GM12878 (cell line): ENCODE results near the gene INO80C. TPM values are rescaled to one million over a fixed set of nuclear protein-coding genes. Genes with fewer than 3 reads are reported as not detected.

Experiments
- CHD2 ChIP-seq: IDR thresholded peaks from 2 replicates; pipeline ENCODE4 v1.6.1; 2011; ENCODE audit warnings: low read depth, low read length, improper control_type of control experiment, borderline replicate concordance
- FOXK2 ChIP-seq: fragments of 450-650 bp; IDR thresholded peaks from 2 replicates; pipeline ENCODE4 v1.6.1; 2017; ENCODE audit warnings: mild to moderate bottlenecking, moderate library complexity
- HDAC2 ChIP-seq: fragments of 200-600 bp; sonication (generic); IDR thresholded peaks from 2 replicates; pipeline ENCODE4 v1.6.1; 2017
- IKZF2 ChIP-seq, 2 experiments: fragments of 450-650 bp; IDR thresholded peaks; 2 replicates each; pipeline ENCODE4 v1.6.1; 2017; ENCODE audit warnings: mild to moderate bottlenecking in 2 of 2, moderate library complexity in 2 of 2
- NR2C2 ChIP-seq: IDR thresholded peaks from 2 replicates; pipeline ENCODE4 v1.6.1; 2011; ENCODE audit warnings: borderline replicate concordance, low read depth; ENCODE audit not compliant: control insufficient read depth, insufficient read length
- RUNX3 ChIP-seq: IDR thresholded peaks from 2 replicates; pipeline ENCODE4 v1.6.1; 2012; ENCODE audit warnings: low read length, inconsistent platforms
- SP1 ChIP-seq: IDR thresholded peaks from one replicate; pipeline ENCODE4 v1.6.1; 2011; ENCODE audit warnings: low read depth, low read length
- SUPT20H ChIP-seq: IDR thresholded peaks from 2 replicates; pipeline ENCODE4 v1.6.1; 2011; ENCODE audit warnings: low read depth, mild to moderate bottlenecking, low read length, moderate library complexity, borderline replicate concordance; ENCODE audit not compliant: control insufficient read depth
- TCF12 ChIP-seq: IDR thresholded peaks from 2 replicates; pipeline ENCODE4 v1.6.1; 2011; ENCODE audit warnings: low read depth, mild to moderate bottlenecking, low read length
- TCF7 ChIP-seq: IDR thresholded peaks from 2 replicates; pipeline ENCODE4 v1.6.1; 2014; ENCODE audit warnings: antibody characterized with exemption, borderline replicate concordance
- ZNF217 ChIP-seq: fragments of 450-650 bp; IDR thresholded peaks from 2 replicates; pipeline ENCODE4 v1.6.1; 2017; ENCODE audit warnings: antibody characterized with exemption, mild to moderate bottlenecking
- polyA plus RNA-seq, 11 experiments: library from polyadenylated mRNA; depleted of rRNA in 4 of 11; unstranded in 6 of 11; stranded (reverse) in 5 of 11; fragments of >200 nt; fragmentation: Nextera tagmentation in 4 of 11; fragmentation: Illumina TruSeq in 1 of 11; extraction: Ambion mirVana in 4 of 11; extraction: Trizol in 1 of 11; gene quantifications; 1 replicate in 1 of 11; 2 replicates in 10 of 11; pipeline versions ENCODE4 v1.2.1 to v1.2.3, GENCODE V29; 2011 to 2016; ENCODE audit warnings: inconsistent platforms in 2 of 11, missing spikeins in 2 of 11, low read depth in 1 of 11
- total RNA-seq, 4 experiments: library from RNA; depleted of rRNA in 3 of 4; stranded (reverse); fragments of >200 nt in 3 of 4; fragmentation: Illumina TruSeq in 1 of 4; extraction: Trizol in 1 of 4; gene quantifications; 2 replicates each; pipeline versions ENCODE4 v1.2.1 to v1.2.3, GENCODE V29; 2013 to 2021
- TF ChIP-seq, protein P1 (sequence below): fragments of 450-650 bp; IDR thresholded peaks from 2 replicates; pipeline ENCODE4 v1.6.1; 2017; ENCODE audit warnings: mild to moderate bottlenecking, moderate library complexity
- TF ChIP-seq, protein P2 (sequence below): IDR thresholded peaks from 2 replicates; pipeline ENCODE4 v1.6.1; 2011; ENCODE audit warnings: low read depth, low read length, improper control_type of control experiment, borderline replicate concordance
- TF ChIP-seq, protein P3 (sequence below): IDR thresholded peaks from 2 replicates; pipeline ENCODE4 v1.6.1; 2012; ENCODE audit warnings: low read length, inconsistent platforms
- TF ChIP-seq, protein P4 (sequence below): IDR thresholded peaks from 2 replicates; pipeline ENCODE4 v1.6.1; 2012; ENCODE audit warnings: low read depth, low read length, improper control_type of control experiment
- TF ChIP-seq, protein P5 (sequence below): fragments of 450-650 bp; IDR thresholded peaks from 2 replicates; pipeline ENCODE4 v1.6.1; 2018; ENCODE audit warnings: borderline replicate concordance, mild to moderate bottlenecking; ENCODE audit not compliant: partially characterized antibody
- TF ChIP-seq, protein P6 (sequence below): fragments of 450-650 bp; IDR thresholded peaks from 2 replicates; pipeline ENCODE4 v1.6.1; 2016; ENCODE audit warnings: mild to moderate bottlenecking

INO80C gene
- total and polyA plus RNA-seq, 10 of the 15 experiments (the other 5 are each of a cell fraction or from before 2014, with no cell fraction given): 9.9 to 43.2 (median 30.1) TPM

DNA sequence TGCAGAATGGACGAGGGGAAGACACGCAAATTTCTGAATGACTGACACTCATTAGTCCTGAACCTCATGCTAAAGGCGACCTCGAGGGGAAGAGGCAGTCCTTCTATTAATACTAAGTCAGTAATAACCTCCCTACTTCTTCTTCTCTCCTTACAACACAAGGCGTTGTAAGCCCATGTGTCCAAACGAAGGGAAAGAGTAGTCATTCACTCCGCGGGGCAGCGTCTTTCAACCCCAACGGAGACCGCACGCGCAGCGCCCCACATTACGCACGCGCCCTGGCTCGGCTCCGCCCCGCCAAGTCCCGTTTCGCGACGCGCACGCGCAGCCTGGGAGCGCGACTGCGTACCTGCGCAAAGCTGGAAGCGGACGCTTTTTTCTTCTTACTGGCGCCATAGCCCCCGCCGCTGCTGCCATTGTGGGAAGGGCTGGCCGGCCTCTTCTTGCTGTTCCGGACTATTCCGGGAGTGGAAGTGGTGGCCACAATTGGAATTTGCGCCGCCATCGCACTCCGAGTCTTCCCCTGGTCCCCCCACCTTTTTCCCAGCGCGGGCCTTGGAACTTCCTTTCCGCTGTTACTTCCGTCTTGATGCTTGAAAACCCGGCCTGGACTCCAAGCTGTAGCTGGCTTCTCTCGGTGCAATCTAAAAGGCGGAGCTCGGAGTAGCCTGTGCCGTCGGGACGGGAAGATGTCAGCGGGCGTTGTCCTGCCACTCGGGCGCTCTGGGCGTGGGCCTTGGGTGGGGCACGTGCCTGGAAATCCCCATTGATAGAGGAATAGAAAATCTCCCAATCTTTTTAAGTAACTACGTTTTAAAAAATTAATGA is at the start of gene INO80C (continued):
- TF ChIP-seq, protein P1, sequence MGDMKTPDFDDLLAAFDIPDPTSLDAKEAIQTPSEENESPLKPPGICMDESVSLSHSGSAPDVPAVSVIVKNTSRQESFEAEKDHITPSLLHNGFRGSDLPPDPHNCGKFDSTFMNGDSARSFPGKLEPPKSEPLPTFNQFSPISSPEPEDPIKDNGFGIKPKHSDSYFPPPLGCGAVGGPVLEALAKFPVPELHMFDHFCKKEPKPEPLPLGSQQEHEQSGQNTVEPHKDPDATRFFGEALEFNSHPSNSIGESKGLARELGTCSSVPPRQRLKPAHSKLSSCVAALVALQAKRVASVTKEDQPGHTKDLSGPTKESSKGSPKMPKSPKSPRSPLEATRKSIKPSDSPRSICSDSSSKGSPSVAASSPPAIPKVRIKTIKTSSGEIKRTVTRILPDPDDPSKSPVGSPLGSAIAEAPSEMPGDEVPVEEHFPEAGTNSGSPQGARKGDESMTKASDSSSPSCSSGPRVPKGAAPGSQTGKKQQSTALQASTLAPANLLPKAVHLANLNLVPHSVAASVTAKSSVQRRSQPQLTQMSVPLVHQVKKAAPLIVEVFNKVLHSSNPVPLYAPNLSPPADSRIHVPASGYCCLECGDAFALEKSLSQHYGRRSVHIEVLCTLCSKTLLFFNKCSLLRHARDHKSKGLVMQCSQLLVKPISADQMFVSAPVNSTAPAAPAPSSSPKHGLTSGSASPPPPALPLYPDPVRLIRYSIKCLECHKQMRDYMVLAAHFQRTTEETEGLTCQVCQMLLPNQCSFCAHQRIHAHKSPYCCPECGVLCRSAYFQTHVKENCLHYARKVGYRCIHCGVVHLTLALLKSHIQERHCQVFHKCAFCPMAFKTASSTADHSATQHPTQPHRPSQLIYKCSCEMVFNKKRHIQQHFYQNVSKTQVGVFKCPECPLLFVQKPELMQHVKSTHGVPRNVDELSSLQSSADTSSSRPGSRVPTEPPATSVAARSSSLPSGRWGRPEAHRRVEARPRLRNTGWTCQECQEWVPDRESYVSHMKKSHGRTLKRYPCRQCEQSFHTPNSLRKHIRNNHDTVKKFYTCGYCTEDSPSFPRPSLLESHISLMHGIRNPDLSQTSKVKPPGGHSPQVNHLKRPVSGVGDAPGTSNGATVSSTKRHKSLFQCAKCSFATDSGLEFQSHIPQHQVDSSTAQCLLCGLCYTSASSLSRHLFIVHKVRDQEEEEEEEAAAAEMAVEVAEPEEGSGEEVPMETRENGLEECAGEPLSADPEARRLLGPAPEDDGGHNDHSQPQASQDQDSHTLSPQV: no peak
- TF ChIP-seq SUPT20H (no peak), SP1 (peak; percentile 100), TCF12 (peak; percentile 64), HDAC2 (no peak), CHD2 (peak; percentile 82), NR2C2 (no peak), FOXK2 (peak; percentile 82), IKZF2 (IDR thresholded peaks at IDR 0.05) (peak; percentile 92 to 95), RUNX3 (peak; percentile 64), TCF7 (peak; percentile 75), ZNF217 (peak; percentile 19; the same call in 1 of the 2 replicates)
- TF ChIP-seq, protein P2, sequence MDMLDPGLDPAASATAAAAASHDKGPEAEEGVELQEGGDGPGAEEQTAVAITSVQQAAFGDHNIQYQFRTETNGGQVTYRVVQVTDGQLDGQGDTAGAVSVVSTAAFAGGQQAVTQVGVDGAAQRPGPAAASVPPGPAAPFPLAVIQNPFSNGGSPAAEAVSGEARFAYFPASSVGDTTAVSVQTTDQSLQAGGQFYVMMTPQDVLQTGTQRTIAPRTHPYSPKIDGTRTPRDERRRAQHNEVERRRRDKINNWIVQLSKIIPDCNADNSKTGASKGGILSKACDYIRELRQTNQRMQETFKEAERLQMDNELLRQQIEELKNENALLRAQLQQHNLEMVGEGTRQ: no peak; the same call in 1 of the 2 replicates
- TF ChIP-seq, protein P3, sequence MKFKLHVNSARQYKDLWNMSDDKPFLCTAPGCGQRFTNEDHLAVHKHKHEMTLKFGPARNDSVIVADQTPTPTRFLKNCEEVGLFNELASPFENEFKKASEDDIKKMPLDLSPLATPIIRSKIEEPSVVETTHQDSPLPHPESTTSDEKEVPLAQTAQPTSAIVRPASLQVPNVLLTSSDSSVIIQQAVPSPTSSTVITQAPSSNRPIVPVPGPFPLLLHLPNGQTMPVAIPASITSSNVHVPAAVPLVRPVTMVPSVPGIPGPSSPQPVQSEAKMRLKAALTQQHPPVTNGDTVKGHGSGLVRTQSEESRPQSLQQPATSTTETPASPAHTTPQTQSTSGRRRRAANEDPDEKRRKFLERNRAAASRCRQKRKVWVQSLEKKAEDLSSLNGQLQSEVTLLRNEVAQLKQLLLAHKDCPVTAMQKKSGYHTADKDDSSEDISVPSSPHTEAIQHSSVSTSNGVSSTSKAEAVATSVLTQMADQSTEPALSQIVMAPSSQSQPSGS: peak; percentile 55; the same call in 1 of the 2 replicates
- TF ChIP-seq, protein P4, sequence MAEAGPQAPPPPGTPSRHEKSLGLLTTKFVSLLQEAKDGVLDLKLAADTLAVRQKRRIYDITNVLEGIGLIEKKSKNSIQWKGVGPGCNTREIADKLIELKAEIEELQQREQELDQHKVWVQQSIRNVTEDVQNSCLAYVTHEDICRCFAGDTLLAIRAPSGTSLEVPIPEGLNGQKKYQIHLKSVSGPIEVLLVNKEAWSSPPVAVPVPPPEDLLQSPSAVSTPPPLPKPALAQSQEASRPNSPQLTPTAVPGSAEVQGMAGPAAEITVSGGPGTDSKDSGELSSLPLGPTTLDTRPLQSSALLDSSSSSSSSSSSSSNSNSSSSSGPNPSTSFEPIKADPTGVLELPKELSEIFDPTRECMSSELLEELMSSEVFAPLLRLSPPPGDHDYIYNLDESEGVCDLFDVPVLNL: 0 out of 2 replicates have a peak, but pooled peaks have one; percentile 36
- TF ChIP-seq, protein P5, sequence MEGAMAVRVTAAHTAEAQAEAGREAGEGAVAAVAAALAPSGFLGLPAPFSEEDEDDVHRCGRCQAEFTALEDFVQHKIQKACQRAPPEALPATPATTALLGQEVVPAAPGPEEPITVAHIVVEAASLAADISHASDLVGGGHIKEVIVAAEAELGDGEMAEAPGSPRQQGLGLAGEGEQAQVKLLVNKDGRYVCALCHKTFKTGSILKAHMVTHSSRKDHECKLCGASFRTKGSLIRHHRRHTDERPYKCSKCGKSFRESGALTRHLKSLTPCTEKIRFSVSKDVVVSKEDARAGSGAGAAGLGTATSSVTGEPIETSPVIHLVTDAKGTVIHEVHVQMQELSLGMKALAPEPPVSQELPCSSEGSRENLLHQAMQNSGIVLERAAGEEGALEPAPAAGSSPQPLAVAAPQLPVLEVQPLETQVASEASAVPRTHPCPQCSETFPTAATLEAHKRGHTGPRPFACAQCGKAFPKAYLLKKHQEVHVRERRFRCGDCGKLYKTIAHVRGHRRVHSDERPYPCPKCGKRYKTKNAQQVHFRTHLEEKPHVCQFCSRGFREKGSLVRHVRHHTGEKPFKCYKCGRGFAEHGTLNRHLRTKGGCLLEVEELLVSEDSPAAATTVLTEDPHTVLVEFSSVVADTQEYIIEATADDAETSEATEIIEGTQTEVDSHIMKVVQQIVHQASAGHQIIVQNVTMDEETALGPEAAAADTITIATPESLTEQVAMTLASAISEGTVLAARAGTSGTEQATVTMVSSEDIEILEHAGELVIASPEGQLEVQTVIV: peak; percentile 97
- TF ChIP-seq, protein P6, sequence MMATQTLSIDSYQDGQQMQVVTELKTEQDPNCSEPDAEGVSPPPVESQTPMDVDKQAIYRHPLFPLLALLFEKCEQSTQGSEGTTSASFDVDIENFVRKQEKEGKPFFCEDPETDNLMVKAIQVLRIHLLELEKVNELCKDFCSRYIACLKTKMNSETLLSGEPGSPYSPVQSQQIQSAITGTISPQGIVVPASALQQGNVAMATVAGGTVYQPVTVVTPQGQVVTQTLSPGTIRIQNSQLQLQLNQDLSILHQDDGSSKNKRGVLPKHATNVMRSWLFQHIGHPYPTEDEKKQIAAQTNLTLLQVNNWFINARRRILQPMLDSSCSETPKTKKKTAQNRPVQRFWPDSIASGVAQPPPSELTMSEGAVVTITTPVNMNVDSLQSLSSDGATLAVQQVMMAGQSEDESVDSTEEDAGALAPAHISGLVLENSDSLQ: peak; percentile 92
